ENCODE measurements around the gene NSMCE1. TPM values are rescaled to one million over a fixed set of nuclear protein-coding genes. Genes with fewer than 3 reads are reported as not detected.
A peak's percentile ranks its signal among the peaks of the same experiment; 100 is the strongest.

Gene NSMCE1
- total RNA-seq, 4 donors from 2014 or later, result 6.2 to 90.8 (median 27.2) TPM

GRCh38 chr16:27214084-27214961, 54.2 kb downstream of the NSMCE1 start:
- Histone ChIP-seq H3K27ac (peak overlapping the region in 3 of 4 donors; percentile 13 to 41 (median 25)), H3K27me3 (no peaks in the 10 kb centered on the region), H3K9me3 (no peaks in the 10 kb centered on the region), H3K4me1 (peaks cover 0 to 16% (median 5%) of the 10 kb centered on the region in 4 donors), H3K36me3 (no peaks in the 10 kb centered on the region), H3K4me3 (no peak overlapping the region)
- DNase-seq, result peak; percentile 67
- in situ Hi-C loops (cut with MboI; ENCODE audit: low pct_ligation_motif_present in 1 of 4, low pct_unique_long_range_greater_than_20kb in 1 of 4, low sequenced_read_pairs in 3 of 4), result no loop called here
- intact Hi-C loops (cut with DNase I; ENCODE audit: low total_unique reads), result no loop called here
- TF ChIP-seq POLR2AphosphoS5 (IDR thresholded peaks at IDR 0.05) (no peak), CTCF (IDR thresholded peaks at IDR 0.05) (no peak), EP300 (IDR thresholded peaks at IDR 0.05; ENCODE audit: low read depth) (no peak), POLR2A (IDR thresholded peaks at IDR 0.05) (no peak)
- WGBS, 2 donors (ENCODE audit: low coverage in 1 of 2), result 55 to 65% methylated on average over 4 to 19 of the region's 19 CpGs

- Histone ChIP-seq H3K36me3 (no peaks in the 10 kb centered on the region), H3K4me3 (no peak overlapping the region), H3K27ac (no peak overlapping the region), H3K4me1 (peaks cover 0 to 36% (median 15%) of the 10 kb centered on the region in 4 donors), H3K27me3 (no peaks in the 10 kb centered on the region), H3K9me3 (no peaks in the 10 kb centered on the region)
- in situ Hi-C loops (cut with MboI; ENCODE audit: low pct_ligation_motif_present in 1 of 4, low pct_unique_long_range_greater_than_20kb in 1 of 4, low sequenced_read_pairs in 3 of 4) (no loop called here), intact Hi-C loops (cut with DNase I; ENCODE audit: low total_unique reads) (no loop called here)
- no peak for DNase-seq
- WGBS, 2 donors (ENCODE audit: low coverage in 1 of 2), result 89 to 96% methylated on average over 3 to 10 of the region's 10 CpGs
- TF ChIP-seq POLR2AphosphoS5 (IDR thresholded peaks at IDR 0.05) (no peak), POLR2A (IDR thresholded peaks at IDR 0.05) (no peak), CTCF (IDR thresholded peaks at IDR 0.05) (no peak), EP300 (IDR thresholded peaks at IDR 0.05; ENCODE audit: low read depth) (no peak)
Observed at GRCh38 chr16:27211026-27211425, 57.5 kb downstream of the NSMCE1 start.

- intact Hi-C loops (cut with DNase I; ENCODE audit: low total_unique reads) (no loop called here), in situ Hi-C loops (cut with MboI; ENCODE audit: low pct_ligation_motif_present in 1 of 4, low pct_unique_long_range_greater_than_20kb in 1 of 4, low sequenced_read_pairs in 3 of 4) (no loop called here)
- Histone ChIP-seq H3K27ac (no peak overlapping the region), H3K36me3 (no peaks in the 10 kb centered on the region), H3K4me3 (no peak overlapping the region), H3K27me3 (no peaks in the 10 kb centered on the region), H3K4me1 (peaks cover 0 to 36% (median 15%) of the 10 kb centered on the region in 4 donors), H3K9me3 (no peaks in the 10 kb centered on the region)
- TF ChIP-seq POLR2AphosphoS5 (IDR thresholded peaks at IDR 0.05) (no peak), CTCF (IDR thresholded peaks at IDR 0.05) (no peak), EP300 (IDR thresholded peaks at IDR 0.05; ENCODE audit: low read depth) (no peak), POLR2A (IDR thresholded peaks at IDR 0.05) (no peak)
- no peak for DNase-seq
- 92 to 100% methylated on average over 3 to 17 of the region's 17 CpGs for WGBS, 2 donors (ENCODE audit: low coverage in 1 of 2)
Observed at GRCh38 chr16:27210174-27210573, 58.4 kb downstream of the NSMCE1 start.

GRCh38 chr16:27209591-27209990, 59.0 kb downstream of the NSMCE1 start:
- Histone ChIP-seq H3K4me1 (peaks cover 2 to 38% (median 16%) of the 10 kb centered on the region in 4 donors), H3K27me3 (no peaks in the 10 kb centered on the region), H3K9me3 (no peaks in the 10 kb centered on the region), H3K36me3 (no peaks in the 10 kb centered on the region), H3K4me3 (no peak overlapping the region), H3K27ac (peak overlapping the region in 1 of 4 donors; percentile 71)
- in situ Hi-C loops (cut with MboI; ENCODE audit: low pct_ligation_motif_present in 1 of 4, low pct_unique_long_range_greater_than_20kb in 1 of 4, low sequenced_read_pairs in 3 of 4) (no loop called here), intact Hi-C loops (cut with DNase I; ENCODE audit: low total_unique reads) (no loop called here)
- no peak for DNase-seq
- WGBS, 2 donors (ENCODE audit: low coverage in 1 of 2), result 87 to 90% methylated on average over 2 to 8 of the region's 8 CpGs
- TF ChIP-seq POLR2AphosphoS5 (IDR thresholded peaks at IDR 0.05) (no peak), CTCF (IDR thresholded peaks at IDR 0.05) (no peak), EP300 (IDR thresholded peaks at IDR 0.05; ENCODE audit: low read depth) (no peak), POLR2A (IDR thresholded peaks at IDR 0.05) (no peak)

All from transverse colon (tissue), 4 donors.